K562 (cell line): ENCODE measurements around the gene GPR37L1. TPM values are rescaled to one million over a fixed set of nuclear protein-coding genes. Genes with fewer than 3 reads are reported as not detected.

Experiments
- ATAC-seq: fragments of 200-7000 bp; cut with Tn5 transposase; 3 replicates; pipeline ENCODE4 v1.9.1; 2020; ENCODE audit warnings: moderate library complexity
- BruUV-seq: library from RNA; stranded (reverse); fragments of 400-500 nt; replicated peaks from 2 replicates; lab custom pipeline; 2021; lab: Mats Ljungman, UMichigan
- CTCF ChIA-PET: fragments of 300-600 bp; formaldehyde crosslinking; extraction: SDS; loops from one replicate; lab custom pipeline; 2021; ENCODE audit warnings: low intra/inter-chr PET ratio; lab: Yijun Ruan, JAX
- POLR2A ChIA-PET: fragments of 300-600, 350-650 bp; sonication (Branson Sonifier 250); formaldehyde crosslinking; extraction: SDS; loops from one replicate; lab custom pipeline; 2021; ENCODE audit warnings: antibody characterized with exemption, inconsistent platforms; lab: Yijun Ruan, JAX
- DNase-seq, 4 experiments: peaks; one replicate each; pipeline versions ENCODE4 v3.0.0 to v3.0.0-alpha.2; 2011 to 2018; ENCODE audit warnings: low spot score in 3 of 4, mixed read lengths in 3 of 4; ENCODE audit errors: extremely low read depth in 1 of 4
- FAIRE-seq: peaks from 2 replicates; lab custom pipeline; 2011; peaks lifted over from hg19 to GRCh38; lab: Jason Lieb, UNC
- H2AFZ ChIP-seq: 2 replicates; pipeline ENCODE4 v1.6.0; 2011; ENCODE audit warnings: low read depth, low read length, control low read depth, inconsistent platforms
- H3K27ac ChIP-seq: fragments of 200-600 bp; 3 replicates; pipeline ENCODE4 v1.8.0; 2011; ENCODE audit warnings: low read depth, mild to moderate bottlenecking, control low read depth, inconsistent platforms, low read length, moderate library complexity, mixed read lengths; ENCODE audit errors: extremely low read depth
- H3K27me3 ChIP-seq, 2 experiments: fragments of 300-600 bp in 1 of 2; 2 replicates in 1 of 2; 3 replicates in 1 of 2; pipeline versions ENCODE4 v1.6.0 to v1.8.0; 2011; ENCODE audit warnings: inconsistent platforms in 2 of 2, low read length in 2 of 2, mild to moderate bottlenecking in 1 of 2, mixed read lengths in 1 of 2, moderate library complexity in 1 of 2; ENCODE audit not compliant: control insufficient read depth in 2 of 2, insufficient read depth in 2 of 2
- H3K36me3 ChIP-seq: fragments of 300-600 bp; 3 replicates; pipeline ENCODE4 v1.8.0; 2011; ENCODE audit warnings: mild to moderate bottlenecking, low read length, inconsistent platforms; ENCODE audit not compliant: control insufficient read depth, insufficient read depth
- H3K4me1 ChIP-seq, 2 experiments: fragments of 200-600 bp in 1 of 2; replicated peaks in 1 of 2; 2 replicates in 1 of 2; 3 replicates in 1 of 2; pipeline versions ENCODE4 v1.5.1 to v1.8.0; 2011; ENCODE audit warnings: inconsistent platforms in 2 of 2, low read length in 2 of 2, mild to moderate bottlenecking in 1 of 2, mixed read lengths in 1 of 2, moderate library complexity in 1 of 2; ENCODE audit not compliant: control insufficient read depth in 2 of 2, insufficient read depth in 2 of 2
- H3K4me2 ChIP-seq: 2 replicates; pipeline ENCODE4 v1.6.1; 2011; ENCODE audit warnings: low read length, control low read depth, inconsistent platforms, mixed read lengths; ENCODE audit not compliant: insufficient read depth
- H3K4me3 ChIP-seq: fragments of 200-600 bp; sonication (generic), shearing (Covaris generic); 2 replicates; pipeline ENCODE4 v1.5.1; 2016; ENCODE audit warnings: control low read depth, inconsistent platforms
- H3K79me2 ChIP-seq: fragments of 200-600 bp; 3 replicates; pipeline ENCODE4 v1.8.0; 2011; ENCODE audit warnings: low read length, inconsistent platforms; ENCODE audit not compliant: control insufficient read depth, insufficient read depth
- H3K9ac ChIP-seq, 2 experiments: 2 replicates each; pipeline versions ENCODE4 v1.6.0 to v1.6.1; 2011; ENCODE audit warnings: low read depth in 2 of 2, low read length in 2 of 2, control low read depth in 1 of 2, inconsistent platforms in 1 of 2, mild to moderate bottlenecking in 1 of 2, mixed read lengths in 1 of 2; ENCODE audit not compliant: insufficient read depth in 1 of 2
- H3K9me1 ChIP-seq: one replicate; pipeline ENCODE4 v1.6.0; 2011; ENCODE audit warnings: inconsistent platforms, mild to moderate bottlenecking, low read length, moderate library complexity; ENCODE audit not compliant: control insufficient read depth, insufficient read depth
- H3K9me3 ChIP-seq: replicated peaks from 2 replicates; pipeline ENCODE4 v1.5.1; 2011; ENCODE audit warnings: low read depth, low read length, inconsistent platforms; ENCODE audit not compliant: control insufficient read depth, insufficient read depth
- H4K20me1 ChIP-seq: replicated peaks from 2 replicates; pipeline ENCODE4 v1.6.1; 2011; ENCODE audit warnings: low read length, inconsistent platforms, mixed read lengths; ENCODE audit not compliant: control insufficient read depth, insufficient read depth
- EGR1 ChIP-seq: fragments of 450-650 bp; conservative IDR thresholded peaks from 2 replicates; pipeline ENCODE4 v1.6.1; 2017; ENCODE audit warnings: mild to moderate bottlenecking
- HSF4 ChIP-seq: fragments of 250-450 bp; sonication (Bioruptor Pico); IDR thresholded peaks from 2 replicates; pipeline ENCODE4 v2.1.2; 2022; ENCODE audit warnings: mild to moderate bottlenecking, moderate library complexity, borderline replicate concordance
- NFIC ChIP-seq: fragments of 450-650 bp; IDR thresholded peaks from 2 replicates; pipeline ENCODE4 v1.6.1; 2017; ENCODE audit warnings: mild to moderate bottlenecking, inconsistent platforms
- WGBS: fragments of 100-300 bp; shearing (Covaris generic); methylation state at CpG from one replicate; pipeline ENCODE4 v1.1.6; 2016; ENCODE audit warnings: low coverage, mixed read lengths; ENCODE audit not compliant: insufficient coverage; ENCODE audit errors: missing lambda C conversion rate; 5-methylcytosine and 5-hydroxymethylcytosine counted together
- in situ Hi-C: fragments of 300-500 bp; cut with MboI; formaldehyde crosslinking; loops from 4 replicates; pipeline ENCODE4 v1.15.0; 2018; ENCODE audit warnings: inconsistent platforms, mixed read lengths
- intact Hi-C: fragments of 100-400 bp; cut with micrococcal nuclease; formaldehyde crosslinking; loops from 2 replicates; pipeline ENCODE4 v1.14.2; 2022
- polyA plus RNA-seq, 8 experiments: library from polyadenylated mRNA; depleted of rRNA in 4 of 8; stranded (reverse) in 5 of 8; unstranded in 3 of 8; fragments of >200 nt; fragmentation: Nextera tagmentation in 2 of 8; fragmentation: Illumina TruSeq in 1 of 8; extraction: Ambion mirVana in 2 of 8; extraction: Trizol in 1 of 8; gene quantifications; 2 replicates each; pipeline versions ENCODE4 v1.2.1 to v1.2.3, GENCODE V29; 2011 to 2014; ENCODE audit warnings: inconsistent platforms in 1 of 8, missing spikeins in 1 of 8
- total RNA-seq, 7 experiments: library from RNA; depleted of rRNA in 6 of 7; stranded (reverse); fragments of >200 nt in 6 of 7; fragmentation: Illumina TruSeq in 2 of 7; extraction: Trizol in 2 of 7; gene quantifications; 2 replicates each; pipeline versions ENCODE4 v1.2.1 to v1.2.3, GENCODE V29; 2011 to 2021; ENCODE audit warnings: low replicate concordance in 1 of 7

The GPR37L1 gene
- total and polyA plus RNA-seq, 9 of the 15 experiments (the other 6 are each of a cell fraction or from before 2014, with no cell fraction given), result not detected

DNA sequence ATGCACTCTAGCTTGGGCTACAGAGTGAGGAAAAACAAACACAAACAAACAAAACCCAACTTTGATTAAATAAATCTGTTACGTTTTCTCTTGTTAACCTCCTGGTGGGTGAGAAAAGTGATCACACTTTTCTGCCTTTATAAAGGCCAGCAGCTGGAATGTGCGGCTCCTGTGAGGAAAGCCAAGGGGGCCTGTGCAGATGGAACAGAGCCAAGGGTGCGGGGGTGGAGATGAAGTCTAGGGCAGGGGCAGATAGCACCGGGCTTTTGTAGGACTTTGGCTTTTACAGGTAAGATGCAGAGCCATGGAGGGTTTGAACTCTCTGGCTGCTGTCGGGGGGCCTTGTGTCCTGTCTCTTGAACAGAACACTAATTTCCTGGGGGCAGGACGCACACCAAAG, 40.7 kb upstream of the GPR37L1 start:
- FAIRE-seq, result no peak
- H3K4me2 ChIP-seq, result no peak overlapping the region
- no peak overlapping the region for H3K9ac ChIP-seq
- no peak overlapping the region for H2AFZ ChIP-seq
- H3K36me3 ChIP-seq, result no peaks in the 10 kb centered on the region
- in situ Hi-C loops (no loop called here), intact Hi-C loops (no loop called here)
- H3K79me2 ChIP-seq, result no peaks in the 10 kb centered on the region
- H3K4me3 ChIP-seq, result no peak overlapping the region
- no peaks in the 10 kb centered on the region for H3K9me1 ChIP-seq
- peaks cover 0 to 14% of the 10 kb centered on the region in 2 experiments; a peak in 3 of 5 replicates for H3K4me1 ChIP-seq
- 20% methylated on average over 6 of the region's 6 CpGs for WGBS
- peak in 3 of 4 experiments; percentile 35 to 50 (median 49) for DNase-seq
- TF ChIP-seq HSF4 (CRISPR knock-in tag) (no peak), NFIC (peak; percentile 88), EGR1 (peak; percentile 83)
- no peaks in the 10 kb centered on the region for H3K9me3 ChIP-seq
- ChIA-PET POLR2A (interaction anchor here (0.7 kb wide), 1 partner anchor 18 kb away, joined by 3 read pairs; no protein-coding TSS in a partner anchor), CTCF (interaction anchor here (0.7 kb wide), 1 partner anchor 14 kb away, joined by 3 read pairs; no protein-coding TSS in a partner anchor)
- no TSS peak for BruUV-seq
- peaks cover 6% of the 10 kb centered on the region; the same call in 1 of the 2 replicates for H4K20me1 ChIP-seq
- ATAC-seq, result peak; percentile 42
- H3K27me3 ChIP-seq, result peaks cover 0 to 16% of the 10 kb centered on the region in 2 experiments; a peak in 2 of 5 replicates
- no peak overlapping the region for H3K27ac ChIP-seq
